IMR-90 (cell line): ENCODE measurements around the gene RASSF4. TPM values are rescaled to one million over a fixed set of nuclear protein-coding genes. Genes with fewer than 3 reads are reported as not detected.
A peak's percentile ranks its signal among the peaks of the same experiment; 100 is the strongest.

ENCODE experiments used
- ATAC-seq: fragments of 200-7000 bp; cut with Tn5 transposase; 2 replicates; pipeline ENCODE4 v1.9.1; 2020; ENCODE audit warnings: low read depth, mild to moderate bottlenecking, moderate library complexity
- BruUV-seq: library from RNA; stranded (reverse); fragments of 400-500 nt; replicated peaks from 2 replicates; lab custom pipeline; 2021; lab: Mats Ljungman, UMichigan
- CTCF ChIA-PET: fragments of 300-600 bp; formaldehyde crosslinking; extraction: SDS; loops from one replicate; lab custom pipeline; 2021; ENCODE audit warnings: antibody characterized with exemption; lab: Yijun Ruan, JAX
- POLR2A ChIA-PET: fragments of 300-600 bp; sonication (Branson Sonifier 250); formaldehyde crosslinking; loops from one replicate; lab custom pipeline; 2022; ENCODE audit warnings: antibody characterized with exemption; ENCODE audit not compliant: unreplicated experiment; lab: Charles Lee
- DNase-seq: peaks from one replicate; pipeline ENCODE4 v3.0.0; 2013
- H2AFZ ChIP-seq: replicated peaks from 2 replicates; pipeline ENCODE3; 2013; ENCODE audit warnings: low read length, mild to moderate bottlenecking; ENCODE audit not compliant: poor library complexity
- H2AK5ac ChIP-seq: 2 replicates; pipeline ENCODE4 v1.6.1; 2013; ENCODE audit warnings: low read depth, low read length, inconsistent platforms
- H2AK9ac ChIP-seq: replicated peaks from 2 replicates; pipeline ENCODE3; 2013; ENCODE audit warnings: mild to moderate bottlenecking, low read depth, low read length, moderate library complexity; ENCODE audit not compliant: poor library complexity
- H2BK120ac ChIP-seq: 2 replicates; pipeline ENCODE4 v1.6.1; 2013; ENCODE audit warnings: low read depth, low read length, inconsistent platforms
- H2BK15ac ChIP-seq: 3 replicates; pipeline ENCODE4 v1.6.1; 2013; ENCODE audit warnings: low read depth, low read length, inconsistent platforms
- H2BK20ac ChIP-seq: 2 replicates; pipeline ENCODE4 v1.6.1; 2013; ENCODE audit warnings: low read depth, mild to moderate bottlenecking, inconsistent platforms, low read length, moderate library complexity
- H2BK5ac ChIP-seq: 2 replicates; pipeline ENCODE4 v1.6.1; 2013; ENCODE audit warnings: mild to moderate bottlenecking, low read depth, low read length, inconsistent platforms; ENCODE audit not compliant: poor library complexity, severe bottlenecking
- H3K14ac ChIP-seq: replicated peaks from 2 replicates; pipeline ENCODE4 v1.6.1; 2013; ENCODE audit warnings: low read depth, low read length, inconsistent platforms
- H3K18ac ChIP-seq: 2 replicates; pipeline ENCODE4 v1.6.1; 2013; ENCODE audit warnings: low read depth, low read length, control low read depth
- H3K23ac ChIP-seq: 2 replicates; pipeline ENCODE4 v1.6.1; 2013; ENCODE audit warnings: low read depth, low read length, inconsistent platforms
- H3K27ac ChIP-seq: 2 replicates; pipeline ENCODE4 v1.5.1; 2013; ENCODE audit warnings: mild to moderate bottlenecking, control low read depth, low read length; ENCODE audit not compliant: insufficient read depth
- H3K27me3 ChIP-seq: 2 replicates; pipeline ENCODE4 v1.6.1; 2013; ENCODE audit warnings: low read length; ENCODE audit not compliant: control insufficient read depth, insufficient read depth
- H3K36me3 ChIP-seq: 2 replicates; pipeline ENCODE4 v1.6.1; 2013; ENCODE audit warnings: low read length, mixed read lengths; ENCODE audit not compliant: control insufficient read depth, insufficient read depth
- H3K4ac ChIP-seq: 2 replicates; pipeline ENCODE4 v1.6.1; 2013; ENCODE audit warnings: low read depth, low read length, inconsistent platforms
- H3K4me1 ChIP-seq: 2 replicates; pipeline ENCODE4 v1.6.1; 2013; ENCODE audit warnings: low read length, mixed read lengths; ENCODE audit not compliant: control insufficient read depth, insufficient read depth
- H3K4me2 ChIP-seq: 2 replicates; pipeline ENCODE4 v1.6.1; 2013; ENCODE audit warnings: low read depth, mild to moderate bottlenecking, control low read depth, low read length, moderate library complexity
- H3K4me3 ChIP-seq: 2 replicates; pipeline ENCODE4 v1.5.1; 2013; ENCODE audit warnings: low read depth, mild to moderate bottlenecking, control low read depth, low read length, moderate library complexity; ENCODE audit not compliant: insufficient read depth
- H3K56ac ChIP-seq: 2 replicates; pipeline ENCODE4 v1.6.1; 2013; ENCODE audit warnings: low read length, inconsistent platforms; ENCODE audit not compliant: insufficient read depth; ENCODE audit errors: extremely low read depth
- H3K79me1 ChIP-seq, 2 experiments: 2 replicates each; pipeline ENCODE4 v1.6.1; 2013; ENCODE audit warnings: low read length in 2 of 2, inconsistent platforms in 1 of 2, low read depth in 1 of 2
- H3K9ac ChIP-seq: 2 replicates; pipeline ENCODE4 v1.6.1; 2013; ENCODE audit warnings: low read depth, low read length, control low read depth
- H3K9me1 ChIP-seq: 2 replicates; pipeline ENCODE4 v1.6.1; 2013; ENCODE audit warnings: low read length, inconsistent platforms; ENCODE audit not compliant: insufficient read depth
- H3K9me3 ChIP-seq: 2 replicates; pipeline ENCODE4 v1.6.1; 2013; ENCODE audit warnings: low read length; ENCODE audit not compliant: control insufficient read depth, insufficient read depth
- H4K20me1 ChIP-seq: 2 replicates; pipeline ENCODE4 v1.6.1; 2013; ENCODE audit warnings: low read length, inconsistent platforms; ENCODE audit not compliant: insufficient read depth
- H4K5ac ChIP-seq: 2 replicates; pipeline ENCODE4 v1.6.1; 2013; ENCODE audit warnings: mild to moderate bottlenecking, low read depth, low read length, control low read depth
- H4K8ac ChIP-seq, 2 experiments: 2 replicates each; pipeline ENCODE4 v1.6.1; 2013; ENCODE audit warnings: low read depth in 2 of 2, low read length in 2 of 2, control low read depth in 1 of 2, inconsistent platforms in 1 of 2
- H4K91ac ChIP-seq: 2 replicates; pipeline ENCODE4 v1.6.1; 2013; ENCODE audit warnings: low read depth, low read length, inconsistent platforms; ENCODE audit not compliant: insufficient read depth
- CEBPB ChIP-seq: IDR thresholded peaks from 2 replicates; pipeline ENCODE4 v1.6.1; 2012; ENCODE audit warnings: low read depth, low read length, improper control_type of control experiment
- WGBS, 2 experiments: methylation state at CpG; one replicate each; pipeline versions ENCODE4 v1.1.5 to v1.1.7; 2013; ENCODE audit warnings: missing lambda C conversion rate in 2 of 2; ENCODE audit not compliant: insufficient read length in 1 of 2; ENCODE audit errors: extremely low coverage in 2 of 2; 5-methylcytosine and 5-hydroxymethylcytosine counted together
- dilution Hi-C: fragments of 300-500 bp; cut with HindIII; formaldehyde crosslinking; loops from one replicate; pipeline ENCODE4 v1.14.3; 2018; ENCODE audit warnings: low sequenced_read_pairs; ENCODE audit not compliant: unreplicated experiment
- in situ Hi-C: fragments of 300-500 bp; cut with MboI; formaldehyde crosslinking; loops from 3 replicates; pipeline ENCODE4 v1.14.3; 2019; ENCODE audit warnings: low sequenced_read_pairs, inconsistent platforms, mixed read lengths
- intact Hi-C: fragments of 100-400 bp; cut with micrococcal nuclease; formaldehyde crosslinking; loops from 2 replicates; pipeline ENCODE4 v1.10.0; 2022
- polyA plus RNA-seq, 3 experiments: library from polyadenylated mRNA; depleted of rRNA; stranded (reverse); fragments of >200 nt; gene quantifications; 2 replicates each; pipeline ENCODE4 v1.2.3, GENCODE V29; 2012; ENCODE audit warnings: low replicate concordance in 1 of 3
- total RNA-seq: library from RNA; depleted of rRNA; stranded (reverse); fragments of >200 nt; gene quantifications from 2 replicates; pipeline ENCODE4 v1.2.3, GENCODE V29; 2012

The RASSF4 gene
- total and polyA plus RNA-seq, 2 of the 4 experiments (the other 2 are of a cell fraction) = 5.9 to 8.6 TPM

- H3K4ac ChIP-seq = peak overlapping the region; percentile 97
- no peaks in the 10 kb centered on the region for H3K27me3 ChIP-seq
- DNase-seq (no peak), ATAC-seq (no peak)
- H3K14ac ChIP-seq = peak overlapping the region; percentile 95
- peaks cover 0 to 11% of the 10 kb centered on the region in 2 experiments; a peak in 2 of 4 replicates for H3K79me1 ChIP-seq
- H4K20me1 ChIP-seq = no peaks in the 10 kb centered on the region
- peak overlapping the region; percentile 96; the same call in 2 of the 3 replicates for H2BK15ac ChIP-seq
- peak overlapping the region; percentile 44 for H2AK9ac ChIP-seq
- H3K4me1 ChIP-seq = peaks cover 51% of the 10 kb centered on the region
- BruUV-seq = no TSS peak
- in situ Hi-C loops (loop anchor here (25.0 kb wide), 4 partner anchors 1017 to 1858 kb away; partner anchors contain the start of genes CSGALNACT2 and HNRNPF), dilution Hi-C loops (no loop called here), intact Hi-C loops (loop anchor here (1.0 kb wide), 1 partner anchor 9 kb away; no protein-coding TSS in a partner anchor)
- peak overlapping the region; percentile 98 for H2BK5ac ChIP-seq
- H4K91ac ChIP-seq = peak overlapping the region; percentile 98
- peaks cover 49% of the 10 kb centered on the region for H3K9me1 ChIP-seq
- peak overlapping the region; percentile 98 for H2BK20ac ChIP-seq
- 95% methylated on average over 4 of the region's 9 CpGs; no CpG with 5 or more reads in 1 of the 2 experiments for WGBS, 2 experiments
- H3K56ac ChIP-seq = peak overlapping the region; percentile 77
- H3K4me2 ChIP-seq = no peak overlapping the region
- no peak for TF ChIP-seq CEBPB
- H3K27ac ChIP-seq = peak overlapping the region; percentile 97
- peak overlapping the region; percentile 98 for H2AK5ac ChIP-seq
- peak overlapping the region; percentile 45 for H2AFZ ChIP-seq
- peak overlapping the region; percentile 93 for H4K5ac ChIP-seq
- peak overlapping the region; percentile 92 for H3K23ac ChIP-seq
- H3K9me3 ChIP-seq = no peaks in the 10 kb centered on the region
- POLR2A ChIA-PET = interaction anchor here (0.5 kb wide), 1 partner anchor 258 kb away, joined by 3 read pairs; no protein-coding TSS in a partner anchor
- H2BK120ac ChIP-seq = peak overlapping the region; percentile 99
- no peak overlapping the region for H3K4me3 ChIP-seq
- H3K36me3 ChIP-seq = peaks cover 6% of the 10 kb centered on the region; the same call in 1 of the 2 replicates
- H4K8ac ChIP-seq = peak overlapping the region; percentile 92 to 96; a peak in 3 of 4 replicates
- CTCF ChIA-PET = interaction anchor here (0.6 to 1.1 kb wide), 4 partner anchors 62 to 1505 kb away, joined by 3 to 6 read pairs (median 5); no protein-coding TSS in a partner anchor
- peak overlapping the region; percentile 27 for H3K9ac ChIP-seq
- peak overlapping the region; percentile 91 for H3K18ac ChIP-seq
These were observed 35.3 kb downstream of the RASSF4 start for GRCh38 chr10:44994752-44995530.
